Fibroblast of lung (primary cell): ENCODE data around the gene MCM3AP.

Experiments used
- CTCF ChIP-seq, 2 donors: IDR thresholded peaks in 1 of 2; conservative IDR thresholded peaks in 1 of 2; 1 replicate in 1 of 2; 2 replicates in 1 of 2; pipeline ENCODE4 v1.5.1; 2011 to 2012; ENCODE audit warnings: low read length in 2 of 2, control low read depth in 1 of 2, inconsistent platforms in 1 of 2, low read depth in 1 of 2, mild to moderate bottlenecking in 1 of 2
- EZH2 ChIP-seq: IDR thresholded peaks from 2 replicates; pipeline ENCODE4 v1.5.1; 2012; ENCODE audit warnings: low read length, control low read depth, mild to moderate bottlenecking; ENCODE audit errors: missing control alignments

GRCh38 chr21:46324390-46325072 is 39.1 kb upstream of the MCM3AP start:
- TF ChIP-seq CTCF (conservative IDR thresholded peaks at IDR 0.05 in 1 of 2, IDR thresholded peaks at IDR 0.05 in 1 of 2; ENCODE audit: low read depth in 1 of 2, low read length in 2 of 2) (no peak), EZH2 (no peak)
